Germinal center (tissue), 1 donor: Measurements from ENCODE around the gene ATF5.

Experiments used
- DNase-seq: peaks from one replicate; pipeline ENCODE4 v3.0.0; 2012; ENCODE audit warnings: mixed read lengths, low spot score

The ATF5 gene

GRCh38 chr19:49977076-49977475 is 48.1 kb downstream of the ATF5 start:
- no peak for DNase-seq

GRCh38 chr19:49977881-49978280 is 48.9 kb downstream of the ATF5 start:
- no peak for DNase-seq

GRCh38 chr19:49978324-49978723 is 49.3 kb downstream of the ATF5 start:
- no peak for DNase-seq

GRCh38 chr19:49981603-49982593 is 52.9 kb downstream of the ATF5 start:
- DNase-seq = no peak
